Heart left ventricle (tissue), 16 donors: Measurements from ENCODE around the gene PPP2R2D. TPM values are rescaled to one million over a fixed set of nuclear protein-coding genes. Genes with fewer than 3 reads are reported as not detected.

Experiments
- ATAC-seq, 4 donors: fragments of 200-7000 bp; cut with Tn5 transposase; one replicate each; pipeline ENCODE4 v1.9.1; 2020 to 2022; ENCODE audit warnings: moderate library complexity in 4 of 4, mild to moderate bottlenecking in 3 of 4, moderate number of reproducible peaks in 1 of 4
- DNase-seq, 5 donors: peaks; one replicate each; pipeline ENCODE4 v3.0.0-alpha.2; 2020
- H3K27ac ChIP-seq, 12 donors: fragments of 200-600 bp; sonication (generic) in 4 of 12; one replicate each; pipeline versions ENCODE4 v1.5.0 to v1.8.0; 2016 to 2022; ENCODE audit warnings: mild to moderate bottlenecking in 2 of 12
- H3K27me3 ChIP-seq, 9 donors: fragments of 200-600 bp; sonication (generic) in 2 of 9; one replicate each; pipeline versions ENCODE4 v1.5.1 to v1.8.0; 2016 to 2022; ENCODE audit warnings: mild to moderate bottlenecking in 3 of 9
- H3K36me3 ChIP-seq, 9 donors: fragments of 200-600 bp; sonication (generic) in 2 of 9; one replicate each; pipeline versions ENCODE4 v1.5.0 to v1.8.0; 2018 to 2022; ENCODE audit warnings: mild to moderate bottlenecking in 2 of 9
- H3K4me1 ChIP-seq, 12 donors: fragments of 200-600 bp; sonication (generic) in 4 of 12; one replicate each; pipeline versions ENCODE4 v1.5.0 to v1.8.0; 2016 to 2022; ENCODE audit warnings: mild to moderate bottlenecking in 3 of 12
- H3K4me3 ChIP-seq, 12 donors: fragments of 200-600 bp; sonication (generic) in 4 of 12; one replicate each; pipeline versions ENCODE4 v1.5.0 to v1.8.0; 2017 to 2022; ENCODE audit warnings: mild to moderate bottlenecking in 9 of 12, moderate library complexity in 4 of 12
- H3K9me3 ChIP-seq, 12 donors: fragments of 200-600 bp; sonication (generic) in 4 of 12; one replicate each; pipeline versions ENCODE4 v1.5.0 to v1.8.0; 2016 to 2022; ENCODE audit warnings: mild to moderate bottlenecking in 1 of 12
- POLR2A ChIP-seq, 2 donors: fragments of 450-650 bp; IDR thresholded peaks; one replicate each; pipeline ENCODE4 v1.6.1; 2017; ENCODE audit warnings: antibody characterized with exemption in 2 of 2, mild to moderate bottlenecking in 2 of 2, moderate library complexity in 2 of 2
- WGBS, 4 donors: extraction: QIAGEN DNeasy Blood & Tissue Kit in 2 of 4; methylation state at CpG; one replicate each; pipeline versions ENCODE4 v1.1.5 to v1.1.7; 2013 to 2018; 5-methylcytosine and 5-hydroxymethylcytosine counted together
- intact Hi-C, 10 donors: fragments of 100-400 bp; cut with DNase I; formaldehyde crosslinking; loops; one replicate each; pipeline versions ENCODE4 v1.11.1 to v1.14.2; 2022
- polyA plus RNA-seq, 2 donors: library from polyadenylated mRNA; stranded (reverse); fragments of 200-250 nt; gene quantifications; one replicate each; pipeline ENCODE4 v1.2.3, GENCODE V29; 2013
- total RNA-seq, 9 donors: library from RNA; depleted of rRNA in 2 of 9; stranded (reverse); fragments of >200 nt in 2 of 9; fragmentation: NEBNext Ultra II Directional in 3 of 9; extraction: Animal tissue kit (Norgen Biotek cat#: 25700) in 3 of 9; gene quantifications; one replicate each; pipeline versions ENCODE4 v1.1.0 to v1.2.4, GENCODE V29; 2016 to 2023
- TF ChIP-seq, protein P1 (sequence below), 12 donors: fragments of 200-600 bp; sonication (generic) in 4 of 12; IDR thresholded peaks; one replicate each; pipeline versions ENCODE4 v1.5.0 to v1.8.0; 2018 to 2022; ENCODE audit warnings: antibody characterized with exemption in 12 of 12, mild to moderate bottlenecking in 5 of 12
- donor health status: ischemic (EF 13 %, LVEDD 7.1; RV severe dilation, severe dysfunction).
- donor health status: healthy with polysubstance abuse.
- donor health status: DM: no; HTN: yes; CAD: no.
- donor health status: DM: no; HTN: no; CAD: no.
- donor health status: ischemic (EF 25% LVEDD 6.9; RV normal size, moderate dysfunction).
- donor health status: ischemic (EF 25% LVEDD 5.7; RV mildly dilated, moderate dysfunction).
- donor health status: healthy.
- donor health status: DM: yes; HTN: yes; CAD: no.
- donor health status: ischemic (EF 35%, LVEDD 5.7; RV mildly dilated, moderate dysfunction).
- donor health status: nonischemic (EF 11% LVEDD 7.7; RV severe dilation, severe dysfunction).
- donor health status: DM: yes; HTN: yes; CAD: no.
- donor health status: PGD.
- donor health status: ischemic (EF 29% LVEDD 5.4; RV normal size, mild dysfunction).
- donor health status: nonischemic (EF 23%, LVEDD 6.1; RV moderate dilation, normal function).

Gene PPP2R2D
- total and polyA plus RNA-seq, 11 donors = 29.4 to 43.4 (median 36.4) TPM

DNA sequence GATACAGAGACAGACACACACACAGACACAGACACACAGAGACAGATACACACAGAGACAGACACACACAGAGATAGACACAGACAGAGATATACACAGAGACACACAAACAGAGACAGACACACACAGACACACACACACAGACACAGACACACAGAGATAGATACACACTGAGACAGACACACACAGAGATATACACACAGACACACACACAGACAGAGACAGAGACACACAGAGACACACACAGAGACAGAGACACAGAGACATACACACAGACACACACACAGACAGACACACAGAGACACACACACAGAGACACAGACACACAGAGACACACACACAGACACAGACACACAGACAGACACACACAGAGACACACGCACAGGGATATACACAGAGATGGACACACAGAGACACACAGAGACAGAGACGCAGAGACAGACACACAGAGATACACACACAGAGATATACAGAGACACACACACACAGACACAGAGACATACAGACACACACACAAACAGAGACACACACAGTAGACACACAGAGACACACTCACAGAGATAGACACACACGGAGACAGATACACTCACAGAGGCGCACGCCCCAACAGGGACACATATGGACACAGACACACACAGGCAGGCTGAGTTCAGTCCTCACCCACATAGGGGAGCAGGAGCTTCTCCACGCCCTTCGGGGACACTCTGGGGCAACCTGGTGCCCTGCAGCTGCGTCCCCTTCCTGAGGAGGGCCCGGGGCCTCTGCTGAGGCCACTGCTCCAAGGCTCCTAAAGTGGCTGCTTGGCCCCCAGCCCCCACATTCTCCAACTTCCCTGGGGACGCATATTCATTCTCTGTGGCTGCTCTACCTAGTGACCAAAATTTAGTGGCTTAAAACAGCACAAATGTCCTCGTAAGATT, 10.3 kb upstream of the PPP2R2D start:
- Histone ChIP-seq H3K4me3 (no peak overlapping the region), H3K4me1 (peaks cover 0 to 4% (median 1%) of the 10 kb centered on the region in 12 donors), H3K9me3 (no peaks in the 10 kb centered on the region), H3K27me3 (peaks cover 0 to 58% (median 5%) of the 10 kb centered on the region in 9 donors), H3K36me3 (no peaks in the 10 kb centered on the region), H3K27ac (no peak overlapping the region)
- peak in 1 of 4 donors; percentile 23 for ATAC-seq
- TF ChIP-seq POLR2A (IDR thresholded peaks at IDR 0.05) = no peak
- TF ChIP-seq, protein P1, sequence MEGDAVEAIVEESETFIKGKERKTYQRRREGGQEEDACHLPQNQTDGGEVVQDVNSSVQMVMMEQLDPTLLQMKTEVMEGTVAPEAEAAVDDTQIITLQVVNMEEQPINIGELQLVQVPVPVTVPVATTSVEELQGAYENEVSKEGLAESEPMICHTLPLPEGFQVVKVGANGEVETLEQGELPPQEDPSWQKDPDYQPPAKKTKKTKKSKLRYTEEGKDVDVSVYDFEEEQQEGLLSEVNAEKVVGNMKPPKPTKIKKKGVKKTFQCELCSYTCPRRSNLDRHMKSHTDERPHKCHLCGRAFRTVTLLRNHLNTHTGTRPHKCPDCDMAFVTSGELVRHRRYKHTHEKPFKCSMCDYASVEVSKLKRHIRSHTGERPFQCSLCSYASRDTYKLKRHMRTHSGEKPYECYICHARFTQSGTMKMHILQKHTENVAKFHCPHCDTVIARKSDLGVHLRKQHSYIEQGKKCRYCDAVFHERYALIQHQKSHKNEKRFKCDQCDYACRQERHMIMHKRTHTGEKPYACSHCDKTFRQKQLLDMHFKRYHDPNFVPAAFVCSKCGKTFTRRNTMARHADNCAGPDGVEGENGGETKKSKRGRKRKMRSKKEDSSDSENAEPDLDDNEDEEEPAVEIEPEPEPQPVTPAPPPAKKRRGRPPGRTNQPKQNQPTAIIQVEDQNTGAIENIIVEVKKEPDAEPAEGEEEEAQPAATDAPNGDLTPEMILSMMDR (IDR thresholded peaks at IDR 0.05) = no peak
- DNase-seq = no peak
- WGBS, 4 donors = 80 to 87% (median 83%) methylated on average over 9 to 11 of the region's 11 CpGs
- intact Hi-C loops = no loop called here

DNA sequence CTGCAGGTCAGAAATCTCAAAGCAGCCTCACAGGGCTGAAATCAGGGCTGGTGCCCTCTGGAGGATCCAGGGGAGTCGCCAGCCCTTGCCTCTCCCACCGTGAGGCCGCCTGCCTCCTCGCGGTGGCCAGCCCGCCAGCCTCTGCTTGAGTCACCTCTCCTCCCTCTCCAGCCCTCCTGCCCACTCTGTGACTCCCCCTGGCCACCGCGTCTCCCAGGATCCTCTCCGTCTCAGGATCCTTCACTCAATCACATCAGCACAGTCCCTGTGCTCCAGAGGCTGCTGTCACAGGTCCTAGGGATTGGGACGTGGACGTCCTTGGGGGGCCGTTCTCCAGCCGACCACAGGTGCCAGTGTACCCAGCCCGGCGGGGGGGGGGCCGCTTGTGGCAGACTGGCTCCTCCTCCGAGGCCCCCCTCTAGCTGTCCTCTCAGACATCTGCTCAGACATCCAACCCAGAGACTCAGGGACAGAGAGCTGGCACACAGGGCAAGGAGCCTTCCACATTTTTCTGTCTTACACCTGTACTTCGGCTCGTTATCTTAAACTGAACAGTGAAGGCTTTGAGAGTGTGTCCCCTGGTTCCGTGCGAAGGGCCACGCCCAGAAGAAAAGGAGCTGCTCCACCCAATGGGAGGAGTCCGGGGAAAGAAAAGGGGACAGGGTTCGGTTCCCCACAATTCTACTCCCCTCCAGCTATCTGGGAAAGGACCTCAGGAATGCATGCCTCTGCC, 9.4 kb upstream of the PPP2R2D start:
- DNase-seq (no peak), ATAC-seq (peak in 1 of 4 donors; percentile 9)
- intact Hi-C loops = no loop called here
- Histone ChIP-seq H3K36me3 (no peaks in the 10 kb centered on the region), H3K27ac (no peak overlapping the region), H3K9me3 (no peaks in the 10 kb centered on the region), H3K27me3 (peaks cover 0 to 50% (median 5%) of the 10 kb centered on the region in 9 donors), H3K4me3 (no peak overlapping the region), H3K4me1 (no peaks in the 10 kb centered on the region)
- TF ChIP-seq POLR2A (IDR thresholded peaks at IDR 0.05) = no peak
- TF ChIP-seq, protein P1 (IDR thresholded peaks at IDR 0.05) = no peak
- WGBS, 4 donors = 45 to 57% (median 51%) methylated on average over 22 to 24 of the region's 24 CpGs

DNA sequence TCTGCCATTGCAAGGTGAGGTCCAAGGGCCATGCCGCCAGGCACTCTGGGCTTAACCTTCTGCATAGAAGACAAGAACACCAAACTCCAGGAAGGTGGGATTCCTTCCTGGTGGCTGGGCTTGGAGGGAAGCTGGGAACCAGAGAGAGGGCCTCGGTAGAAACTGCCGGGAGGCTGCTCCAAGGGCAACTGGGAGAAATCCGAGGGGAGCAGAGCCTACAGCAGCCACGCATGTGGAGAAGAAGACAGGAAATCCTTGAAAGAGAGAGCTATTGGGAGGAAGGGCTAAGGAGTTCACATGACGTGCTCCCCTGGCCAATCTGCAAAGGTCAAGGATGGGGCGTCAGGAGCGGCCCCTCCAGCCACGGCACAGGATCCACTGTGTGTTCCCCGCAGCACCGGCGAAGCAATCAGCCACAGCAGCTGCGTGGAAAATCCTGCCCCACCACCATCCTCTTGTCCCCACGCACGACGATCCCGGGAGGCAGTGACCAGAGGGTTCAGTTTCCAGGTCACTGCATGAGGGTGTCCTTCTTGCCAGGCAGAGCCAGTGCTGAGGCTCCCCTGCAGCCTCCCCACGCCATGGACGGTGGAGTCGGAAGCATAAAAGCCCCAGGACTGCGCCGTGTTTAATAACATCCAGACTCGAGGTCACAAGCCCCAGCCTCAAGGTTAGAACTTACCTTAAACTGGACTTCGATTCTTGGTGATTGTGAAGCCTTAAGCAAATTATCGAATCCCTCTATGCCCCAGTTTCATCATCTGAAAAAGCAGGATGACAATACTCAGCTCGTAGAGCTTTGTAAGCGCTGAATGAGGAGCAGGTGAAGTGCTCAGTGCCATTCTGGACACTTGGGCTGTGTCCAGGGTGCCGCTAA, 8.6 kb upstream of the PPP2R2D start:
- no peak for DNase-seq
- no peaks in the 10 kb centered on the region for H3K4me1 ChIP-seq
- TF ChIP-seq, protein P1 (IDR thresholded peaks at IDR 0.05) = no peak
- no peak for TF ChIP-seq POLR2A (IDR thresholded peaks at IDR 0.05)
- WGBS, 4 donors = 73 to 86% (median 80%) methylated on average over 28 of the region's 28 CpGs
- H3K4me3 ChIP-seq = no peak overlapping the region
- H3K9me3 ChIP-seq = no peaks in the 10 kb centered on the region
- no peak for ATAC-seq
- intact Hi-C loops = no loop called here
- H3K36me3 ChIP-seq = no peaks in the 10 kb centered on the region
- no peak overlapping the region for H3K27ac ChIP-seq
- H3K27me3 ChIP-seq = peaks cover 0 to 46% (median 5%) of the 10 kb centered on the region in 9 donors
